GM12873 (cell line): ENCODE measurements around the gene GPC3.
A peak's percentile ranks its signal among the peaks of the same experiment; 100 is the strongest.

Experiments used
- TF ChIP-seq, protein P1 (sequence below): IDR thresholded peaks from 2 replicates; pipeline ENCODE4 v1.5.1; 2012; ENCODE audit warnings: low read depth, mild to moderate bottlenecking, moderate library complexity, low read length, control low read depth; ENCODE audit not compliant: insufficient read depth; ENCODE audit errors: missing control alignments

The GPC3 gene

DNA sequence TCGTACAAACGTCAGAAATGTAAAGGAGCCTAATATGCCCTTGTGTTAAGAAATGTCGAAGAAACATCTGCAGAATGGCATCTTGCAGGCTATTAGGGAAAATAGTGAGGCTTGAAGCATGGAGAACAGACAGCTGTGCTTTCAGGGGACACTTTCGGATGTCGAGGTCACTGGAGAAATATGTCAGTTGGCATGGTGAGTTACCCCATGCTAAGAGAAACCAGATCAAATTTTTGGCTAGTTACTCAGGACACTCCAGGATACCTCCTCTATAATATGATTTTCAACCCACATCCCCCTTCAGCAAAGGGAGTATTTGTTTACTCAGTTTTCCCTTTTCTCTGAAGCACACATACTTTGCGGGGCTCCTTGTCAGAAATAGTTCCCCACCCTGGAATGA lies 171.4 kb downstream of the GPC3 start:
- TF ChIP-seq, protein P1, sequence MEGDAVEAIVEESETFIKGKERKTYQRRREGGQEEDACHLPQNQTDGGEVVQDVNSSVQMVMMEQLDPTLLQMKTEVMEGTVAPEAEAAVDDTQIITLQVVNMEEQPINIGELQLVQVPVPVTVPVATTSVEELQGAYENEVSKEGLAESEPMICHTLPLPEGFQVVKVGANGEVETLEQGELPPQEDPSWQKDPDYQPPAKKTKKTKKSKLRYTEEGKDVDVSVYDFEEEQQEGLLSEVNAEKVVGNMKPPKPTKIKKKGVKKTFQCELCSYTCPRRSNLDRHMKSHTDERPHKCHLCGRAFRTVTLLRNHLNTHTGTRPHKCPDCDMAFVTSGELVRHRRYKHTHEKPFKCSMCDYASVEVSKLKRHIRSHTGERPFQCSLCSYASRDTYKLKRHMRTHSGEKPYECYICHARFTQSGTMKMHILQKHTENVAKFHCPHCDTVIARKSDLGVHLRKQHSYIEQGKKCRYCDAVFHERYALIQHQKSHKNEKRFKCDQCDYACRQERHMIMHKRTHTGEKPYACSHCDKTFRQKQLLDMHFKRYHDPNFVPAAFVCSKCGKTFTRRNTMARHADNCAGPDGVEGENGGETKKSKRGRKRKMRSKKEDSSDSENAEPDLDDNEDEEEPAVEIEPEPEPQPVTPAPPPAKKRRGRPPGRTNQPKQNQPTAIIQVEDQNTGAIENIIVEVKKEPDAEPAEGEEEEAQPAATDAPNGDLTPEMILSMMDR: no peak

DNA sequence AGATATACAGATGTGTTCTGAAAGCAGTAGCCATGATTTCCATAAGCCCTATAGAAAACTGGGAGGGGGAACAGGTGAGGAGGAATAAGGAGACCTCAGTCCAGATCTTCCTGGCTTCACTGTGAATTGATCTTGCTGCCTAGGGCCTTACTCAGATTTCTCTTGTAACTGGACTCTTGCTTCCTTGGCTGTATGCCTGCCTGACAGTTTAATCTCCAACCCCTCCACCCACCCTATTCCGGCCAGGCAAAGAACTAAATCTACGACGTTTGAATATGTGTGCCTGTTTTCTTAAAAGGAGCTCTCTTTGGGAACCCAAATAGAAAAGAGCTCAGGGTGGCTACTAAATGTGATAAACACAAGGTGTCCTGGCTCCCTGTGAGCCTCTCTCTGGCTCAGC lies 173.0 kb downstream of the GPC3 start:
- TF ChIP-seq, protein P1: no peak

DNA sequence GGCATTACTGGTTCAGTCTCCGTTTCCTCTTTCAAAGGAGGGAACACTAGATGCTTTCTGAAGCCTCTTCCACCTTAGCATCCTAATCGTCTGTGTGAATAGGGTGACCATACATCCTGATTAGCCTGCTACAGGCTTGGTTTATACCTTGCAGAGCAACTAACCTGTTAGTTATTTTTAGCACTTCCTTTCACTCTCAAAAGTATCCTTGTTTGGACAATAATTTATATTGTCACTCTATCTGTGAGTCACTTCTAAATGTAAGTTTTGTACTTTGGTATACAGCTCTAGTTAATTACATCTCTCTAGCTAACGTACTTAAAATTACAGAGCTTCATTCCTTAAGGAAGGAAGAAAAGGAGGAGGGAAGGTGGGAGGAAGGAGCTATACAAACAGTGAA lies 174.5 kb downstream of the GPC3 start:
- TF ChIP-seq, protein P1: no peak

DNA sequence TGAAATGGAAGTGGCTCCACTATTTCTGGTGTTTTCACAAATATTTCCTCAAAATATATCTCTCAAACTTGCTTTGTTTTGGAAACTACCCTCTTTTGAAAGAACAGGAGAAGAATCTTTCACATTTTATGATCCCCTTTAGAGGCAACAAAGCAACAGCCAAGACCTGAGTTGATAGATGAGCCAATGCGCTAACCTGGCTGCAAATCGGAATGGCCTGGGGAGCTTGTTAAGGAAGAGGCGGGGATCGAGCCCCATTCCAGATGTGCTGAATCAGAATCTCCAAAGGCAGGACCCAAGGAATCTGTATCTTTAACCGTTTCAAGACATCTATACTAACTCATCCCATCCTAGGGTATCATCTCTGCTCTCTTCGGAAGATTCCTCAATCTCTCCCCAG lies 181.3 kb downstream of the GPC3 start:
- TF ChIP-seq, protein P1: no peak

DNA sequence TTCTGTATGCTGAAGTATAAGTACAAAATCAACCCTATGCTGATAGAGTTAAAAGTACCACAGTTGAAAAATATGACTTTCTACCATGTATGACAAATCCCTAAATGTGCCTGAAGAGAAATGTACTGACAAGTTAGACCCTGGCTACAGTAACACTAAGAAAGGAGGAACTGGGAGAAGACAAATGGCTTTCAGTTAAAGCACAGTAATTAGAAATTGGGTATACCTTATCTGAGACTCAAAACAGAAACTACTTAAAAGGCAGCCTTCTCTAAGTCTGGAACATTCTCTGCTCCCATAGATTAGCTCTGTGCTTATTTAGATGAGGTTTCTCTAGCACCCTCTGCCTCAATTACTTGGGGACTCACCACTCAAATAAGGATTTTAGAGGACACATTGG lies 189.1 kb downstream of the GPC3 start:
- TF ChIP-seq, protein P1: no peak

DNA sequence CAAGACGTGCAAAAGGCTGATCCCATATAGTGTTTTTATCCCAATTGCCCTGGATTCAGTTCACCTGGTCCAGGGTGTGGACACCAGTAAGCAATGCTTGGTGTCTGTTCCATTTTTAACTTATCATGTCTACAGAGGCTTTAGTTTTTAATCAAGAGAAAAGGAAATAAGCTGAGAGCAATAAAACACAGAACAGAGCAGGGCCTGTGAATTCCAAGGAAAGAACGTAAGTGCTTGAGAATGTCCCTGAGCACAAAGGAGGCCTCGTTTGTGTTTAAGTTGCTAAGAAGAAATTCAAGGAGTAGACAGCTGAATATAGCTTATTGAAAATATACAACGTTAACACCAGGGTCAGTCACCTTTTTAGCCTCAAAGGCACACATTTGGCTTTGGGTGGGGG lies 191.3 kb downstream of the GPC3 start:
- TF ChIP-seq, protein P1: no peak

DNA sequence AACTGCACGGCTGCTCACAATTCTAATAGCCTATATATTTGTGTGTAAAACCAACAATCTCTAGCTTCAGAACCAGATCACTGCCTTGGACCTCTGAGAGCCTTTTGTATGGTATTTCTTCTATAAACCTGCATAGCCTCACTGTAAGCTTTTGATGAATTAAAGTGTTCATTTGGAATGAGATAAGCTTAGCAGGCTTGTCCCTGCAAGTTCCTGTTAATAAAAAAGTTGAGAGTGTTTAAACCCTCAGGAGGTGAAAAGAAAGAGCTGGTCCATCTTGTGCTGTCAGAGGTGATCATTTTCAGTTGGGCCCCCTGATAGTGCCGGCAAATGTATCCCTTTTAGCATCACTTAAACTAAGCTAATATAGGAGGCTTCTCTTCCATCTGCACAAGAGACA lies 191.8 kb downstream of the GPC3 start:
- TF ChIP-seq, protein P1: no peak

DNA sequence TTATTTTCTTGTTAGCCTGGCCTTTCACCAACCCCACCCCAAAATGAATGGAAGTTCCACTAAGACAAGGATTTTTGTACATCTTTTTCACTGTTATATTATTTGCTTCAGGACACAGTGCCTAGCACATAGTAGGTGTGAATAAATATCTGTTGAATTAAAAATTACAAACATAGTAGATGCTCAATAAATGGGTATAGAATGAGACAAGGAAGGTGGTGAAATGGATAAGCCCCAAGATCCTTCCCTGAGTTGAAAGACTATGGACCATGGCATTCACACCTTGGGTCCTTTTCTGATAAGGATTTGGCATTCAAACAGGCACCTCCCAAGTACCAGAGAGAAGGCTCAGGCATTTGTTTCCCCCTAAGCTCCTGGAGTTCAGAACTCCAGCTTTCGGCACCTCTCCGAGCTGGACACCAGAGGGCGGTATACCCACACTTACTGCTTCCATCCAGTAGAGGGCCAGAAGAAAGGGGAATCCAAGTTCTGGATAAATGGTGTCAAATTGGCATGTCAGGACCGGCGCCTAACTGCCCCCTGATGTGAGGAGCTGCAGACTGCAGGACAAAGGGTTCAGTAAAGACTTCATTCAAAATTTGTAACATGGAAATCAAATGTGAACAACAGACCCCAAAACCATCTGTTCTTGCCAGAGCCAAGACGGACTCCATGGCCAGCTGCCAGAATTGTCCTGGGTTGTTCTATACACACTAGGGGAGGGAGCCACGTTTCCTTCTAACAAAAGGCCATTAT lies 193.0 kb downstream of the GPC3 start:
- TF ChIP-seq, protein P1: peak; percentile 100
